Measurements from ENCODE around the gene DNAJB12.
"Not testable (repeated sequence)": the region's sequence is repeated elsewhere in the genome, so short reads cannot be mapped to it uniquely, and the experiment has no call there.

DNAJB12 gene

DNA sequence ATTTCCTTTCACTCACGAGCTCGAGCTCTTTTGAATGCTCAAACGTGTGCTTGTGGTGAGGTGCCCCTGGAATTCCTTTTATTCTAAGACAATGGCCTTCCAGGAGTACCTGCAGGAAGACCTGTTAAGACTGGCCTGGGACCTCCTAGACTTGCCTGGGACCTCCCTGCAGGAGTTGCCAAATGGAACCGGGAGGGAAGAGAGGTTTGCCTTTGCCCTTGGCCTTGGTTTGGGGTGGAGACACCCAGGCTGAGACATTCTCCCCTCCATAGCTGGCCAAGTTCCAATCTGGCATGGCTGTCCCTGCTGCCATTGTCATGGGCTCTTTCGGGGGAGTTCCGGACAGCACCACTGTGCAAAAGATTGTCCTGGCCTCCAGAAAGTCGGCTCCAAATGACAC, 39.7 kb downstream of the DNAJB12 start:
- DNase-seq, result no peak

DNA sequence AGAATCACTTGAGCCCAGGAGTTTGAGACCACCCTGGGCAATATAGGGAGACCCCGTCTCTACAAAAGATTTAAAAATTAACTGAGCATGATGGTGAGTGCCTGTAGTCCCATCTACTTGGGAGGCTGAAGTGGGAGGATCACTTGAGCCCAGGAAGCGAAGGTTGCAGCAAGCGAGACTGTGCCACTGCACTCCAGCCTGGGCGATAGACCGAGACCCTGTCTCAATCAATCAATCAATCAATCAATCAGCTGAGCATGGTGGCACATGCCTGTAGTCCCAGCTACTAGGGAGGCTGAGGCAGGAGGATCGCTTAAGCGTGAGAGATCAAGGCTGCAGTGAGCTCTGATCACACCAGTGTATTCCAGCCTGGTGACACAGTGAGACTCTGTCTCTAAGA, 40.5 kb downstream of the DNAJB12 start:
- no peak for DNase-seq

DNA sequence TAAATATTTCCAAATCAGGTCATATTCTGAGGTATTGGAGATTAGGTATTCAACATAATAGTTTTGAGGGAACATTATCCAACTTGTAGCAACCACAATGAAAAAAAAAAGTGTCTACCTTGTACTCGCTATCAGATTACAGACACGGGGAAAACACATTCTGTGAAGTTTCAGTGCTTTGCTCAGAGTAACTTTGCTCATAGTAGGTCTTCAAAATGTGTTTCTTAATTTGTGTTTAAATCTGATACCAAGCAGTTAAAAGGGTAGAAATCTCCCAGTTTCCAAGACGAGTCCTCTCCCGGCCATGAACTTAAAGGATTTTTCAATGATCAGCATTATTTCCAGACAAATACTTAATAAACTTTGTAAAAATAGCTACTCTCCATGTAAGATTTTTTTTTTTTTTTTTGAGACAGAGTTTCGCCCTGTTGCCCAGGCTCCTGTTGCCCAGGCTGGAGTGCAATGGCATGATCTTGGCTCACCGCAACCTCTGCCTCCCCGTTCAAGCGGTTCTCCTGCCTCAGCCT, 41.8 kb downstream of the DNAJB12 start:
- no peak for DNase-seq

DNA sequence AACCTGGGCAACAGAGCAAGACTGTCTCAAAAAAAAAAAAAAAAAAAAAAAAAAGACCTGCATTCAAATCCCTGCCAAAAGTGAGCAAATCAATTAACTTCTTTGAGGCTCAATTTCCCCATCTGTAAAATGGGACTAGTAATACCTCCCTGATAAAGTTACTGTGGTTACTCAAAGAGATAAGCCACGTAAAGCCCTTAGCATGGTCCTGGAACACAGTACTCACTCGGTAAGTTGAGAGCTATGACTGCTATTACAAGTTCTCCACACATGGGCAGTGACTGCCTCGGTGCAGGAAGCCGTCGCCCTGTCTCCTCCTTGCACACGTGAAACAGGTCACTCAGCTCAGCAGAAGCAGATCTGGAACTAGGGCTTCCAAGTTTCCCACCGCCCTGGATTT, 43.1 kb downstream of the DNAJB12 start:
- DNase-seq, result no peak

DNA sequence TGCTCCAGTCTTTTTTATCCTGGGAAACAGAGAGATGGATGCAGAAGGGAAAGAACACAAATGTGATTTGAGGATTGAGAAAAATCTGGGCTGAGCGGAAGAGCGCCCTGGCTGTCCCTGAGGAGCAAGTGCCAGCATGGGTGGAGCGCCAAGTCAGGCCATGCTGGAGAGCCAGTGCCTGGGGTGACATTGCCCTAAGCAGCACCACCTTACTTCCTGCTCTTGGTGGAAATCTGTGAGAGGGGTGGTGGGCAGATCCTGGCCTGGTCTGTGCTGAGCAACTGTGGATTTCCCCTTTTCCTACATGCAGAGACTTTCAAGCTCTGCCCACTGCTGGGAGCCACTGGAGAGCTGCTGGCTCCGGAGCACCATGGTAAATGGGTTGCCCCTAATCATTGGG, 44.1 kb downstream of the DNAJB12 start:
- no peak for DNase-seq

DNA sequence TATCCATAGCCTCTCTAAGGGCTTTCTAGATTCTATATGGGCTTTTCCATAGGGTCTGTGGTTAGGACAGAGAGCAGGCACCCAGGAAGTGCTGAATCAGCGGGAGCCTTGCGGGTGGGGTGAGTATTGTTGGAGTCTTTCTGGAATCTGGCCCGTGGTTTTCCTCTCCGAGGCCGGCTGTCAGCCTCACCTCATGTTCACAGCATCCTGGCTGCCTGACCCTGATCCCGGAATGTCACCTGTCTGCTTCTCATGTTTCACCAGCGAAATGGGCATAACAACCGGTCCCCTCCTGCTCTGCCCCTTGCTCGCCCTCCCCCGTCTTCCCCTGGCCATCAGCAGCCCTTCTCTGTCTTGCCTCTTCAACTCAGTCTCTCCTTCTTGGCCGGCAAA, 44.5 kb downstream of the DNAJB12 start:
- peak; percentile 45 for DNase-seq

DNA sequence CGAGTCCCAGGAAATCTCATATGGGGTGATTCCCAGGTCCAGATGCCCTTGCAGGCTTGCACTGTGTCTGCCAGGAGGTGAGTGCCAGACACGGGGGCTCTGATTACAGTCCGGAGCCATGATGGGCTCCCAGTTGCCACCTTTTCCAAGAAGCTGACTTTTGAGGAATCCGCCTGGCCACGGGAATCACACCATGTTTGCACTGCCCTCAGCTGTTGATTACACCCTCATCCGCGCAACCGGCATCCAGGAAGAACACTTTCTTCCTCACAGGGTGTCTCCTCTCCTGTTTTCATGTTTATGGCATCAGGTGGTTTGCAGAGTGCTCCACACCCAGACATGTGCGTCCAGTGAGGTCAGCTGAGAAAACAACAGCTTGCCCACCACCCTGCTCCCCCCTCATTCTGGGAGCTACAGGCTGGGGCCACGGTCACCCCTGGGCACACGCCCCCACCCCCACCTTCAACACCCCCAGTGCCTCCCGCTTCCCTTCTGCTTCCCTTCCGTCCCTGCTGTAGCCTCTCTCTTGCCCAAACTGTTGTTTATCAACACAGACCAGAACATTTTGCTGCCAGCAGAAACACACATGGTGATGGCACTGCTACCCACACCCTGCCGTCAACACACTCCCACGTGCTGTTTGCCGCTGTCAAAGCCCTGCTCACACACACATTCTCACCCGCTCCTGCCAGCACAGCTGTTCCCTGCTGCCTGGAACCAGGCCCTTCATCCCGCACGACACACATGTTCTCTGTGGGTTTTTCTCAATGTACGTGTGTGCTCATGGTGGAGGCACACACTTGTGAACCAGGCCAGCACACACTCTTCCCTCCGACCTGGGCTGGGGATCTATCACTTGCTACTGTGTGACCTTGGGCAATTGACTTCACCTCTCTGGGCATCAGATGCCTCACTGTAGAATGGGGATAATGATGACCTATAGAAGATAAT, 45.2 kb downstream of the DNAJB12 start:
- no peak for DNase-seq

DNA sequence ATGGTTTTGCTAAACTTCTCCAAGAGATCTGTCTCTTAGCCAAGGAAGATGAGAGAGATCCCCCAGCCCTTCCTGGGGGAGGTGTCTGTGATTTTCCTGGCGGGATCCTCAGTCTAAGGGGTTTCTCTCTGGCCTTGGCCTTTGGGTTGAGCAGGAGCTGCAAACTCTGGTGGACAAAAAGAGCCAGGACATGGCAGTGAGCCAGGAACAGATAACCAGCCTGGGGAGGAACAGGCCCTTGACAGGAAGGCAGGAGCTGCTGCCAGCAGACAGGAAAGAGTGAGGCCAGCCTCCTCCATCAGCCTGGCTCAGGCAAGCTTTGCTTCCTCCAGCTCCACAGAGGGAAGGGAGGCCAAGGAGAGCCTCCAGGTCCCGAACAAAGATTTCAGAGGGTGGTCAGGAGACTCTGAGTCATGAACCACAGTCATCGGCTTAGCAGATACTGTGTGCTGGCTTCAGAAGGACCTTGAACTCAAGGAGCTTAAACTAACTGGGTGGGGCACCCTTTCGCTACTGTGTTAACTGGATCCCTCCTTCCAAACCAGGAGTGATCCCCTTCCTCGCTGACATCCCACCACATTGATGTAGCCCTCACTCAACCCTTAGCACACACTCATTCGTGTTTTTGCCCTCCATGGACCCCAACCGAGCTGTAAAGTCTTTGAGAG, 46.3 kb downstream of the DNAJB12 start:
- peak; percentile 81 for DNase-seq

DNA sequence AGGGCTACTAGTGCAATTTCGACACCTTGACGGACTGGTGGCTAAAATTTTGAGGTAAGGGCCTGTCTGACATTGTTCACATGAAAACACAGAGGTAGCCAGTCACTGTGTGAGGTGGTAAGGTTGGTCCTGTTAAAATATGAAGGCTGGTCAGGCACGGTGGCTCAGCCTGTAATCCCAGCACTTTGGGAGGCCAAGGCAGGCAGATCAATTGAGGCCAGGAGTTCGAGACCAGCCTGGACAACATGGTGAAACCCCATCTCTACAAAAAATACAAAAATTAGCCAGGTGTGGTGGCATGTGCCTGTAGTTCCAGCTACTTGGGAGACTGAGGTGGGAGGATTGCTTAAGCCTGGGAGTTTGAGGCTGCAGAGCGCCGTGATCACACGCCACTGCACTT, 47.0 kb downstream of the DNAJB12 start:
- not testable (repeated sequence) for DNase-seq

DNA sequence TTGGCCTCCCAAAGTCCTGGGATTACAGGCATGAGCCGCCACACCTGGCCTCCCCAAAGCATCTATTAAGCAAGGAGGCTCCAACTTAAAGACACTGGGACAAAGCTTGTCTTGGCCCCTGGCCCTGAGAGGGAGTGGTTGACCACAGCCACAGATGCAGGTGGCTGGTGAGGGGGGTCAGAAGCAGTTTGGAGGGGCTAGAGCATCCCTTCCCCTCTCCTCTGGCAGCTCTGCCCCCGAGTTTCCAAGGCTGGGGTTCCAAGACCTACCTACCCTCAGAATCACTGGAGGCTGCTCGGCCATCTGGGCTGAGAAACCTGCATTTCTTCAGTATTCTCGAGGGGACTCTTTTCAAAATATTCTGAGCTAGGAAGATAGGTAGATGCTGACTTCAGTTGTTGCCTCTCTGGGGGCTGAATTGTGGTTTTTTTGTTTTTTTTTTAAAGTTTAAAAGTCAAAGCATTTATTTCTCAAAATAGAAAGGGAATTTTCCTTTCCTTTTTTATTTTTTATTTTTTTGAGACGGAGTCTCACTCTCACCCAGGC, 48.4 kb downstream of the DNAJB12 start:
- no peak for DNase-seq

DNA sequence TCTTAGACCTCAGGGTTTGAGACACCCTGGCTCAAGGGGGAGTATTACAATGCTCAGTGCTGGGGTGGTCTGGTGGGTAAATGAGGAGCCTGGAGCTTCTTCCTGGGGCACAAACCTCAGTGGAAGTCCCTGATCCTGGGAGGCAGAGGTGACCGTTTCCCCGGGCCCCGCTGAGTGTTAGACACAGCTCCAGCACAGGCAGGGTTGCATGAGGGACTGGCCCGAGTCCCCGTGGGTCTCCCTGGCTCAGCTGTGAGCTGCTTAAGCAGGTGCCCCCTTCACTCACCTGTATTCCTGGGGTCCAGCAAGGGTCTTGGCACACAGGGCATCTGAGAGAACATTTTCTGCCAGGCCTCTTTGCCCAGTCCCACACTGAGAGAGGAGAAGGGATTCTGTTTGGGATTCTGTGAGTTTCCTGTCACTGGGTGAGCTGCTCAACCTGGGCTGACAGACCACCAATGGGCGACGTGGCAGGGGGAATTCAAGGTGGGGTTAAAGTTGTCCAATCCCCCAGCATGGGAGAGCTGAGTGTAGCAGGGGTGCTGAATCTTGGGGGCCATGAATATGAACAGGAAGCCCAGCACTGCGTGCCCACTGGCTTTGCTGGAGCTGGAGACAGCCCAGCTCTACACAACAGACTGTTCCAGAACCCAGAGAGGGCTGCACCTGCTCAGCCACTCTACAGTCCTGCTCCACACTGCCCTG, 51.1 kb downstream of the DNAJB12 start:
- no peak for DNase-seq

DNA sequence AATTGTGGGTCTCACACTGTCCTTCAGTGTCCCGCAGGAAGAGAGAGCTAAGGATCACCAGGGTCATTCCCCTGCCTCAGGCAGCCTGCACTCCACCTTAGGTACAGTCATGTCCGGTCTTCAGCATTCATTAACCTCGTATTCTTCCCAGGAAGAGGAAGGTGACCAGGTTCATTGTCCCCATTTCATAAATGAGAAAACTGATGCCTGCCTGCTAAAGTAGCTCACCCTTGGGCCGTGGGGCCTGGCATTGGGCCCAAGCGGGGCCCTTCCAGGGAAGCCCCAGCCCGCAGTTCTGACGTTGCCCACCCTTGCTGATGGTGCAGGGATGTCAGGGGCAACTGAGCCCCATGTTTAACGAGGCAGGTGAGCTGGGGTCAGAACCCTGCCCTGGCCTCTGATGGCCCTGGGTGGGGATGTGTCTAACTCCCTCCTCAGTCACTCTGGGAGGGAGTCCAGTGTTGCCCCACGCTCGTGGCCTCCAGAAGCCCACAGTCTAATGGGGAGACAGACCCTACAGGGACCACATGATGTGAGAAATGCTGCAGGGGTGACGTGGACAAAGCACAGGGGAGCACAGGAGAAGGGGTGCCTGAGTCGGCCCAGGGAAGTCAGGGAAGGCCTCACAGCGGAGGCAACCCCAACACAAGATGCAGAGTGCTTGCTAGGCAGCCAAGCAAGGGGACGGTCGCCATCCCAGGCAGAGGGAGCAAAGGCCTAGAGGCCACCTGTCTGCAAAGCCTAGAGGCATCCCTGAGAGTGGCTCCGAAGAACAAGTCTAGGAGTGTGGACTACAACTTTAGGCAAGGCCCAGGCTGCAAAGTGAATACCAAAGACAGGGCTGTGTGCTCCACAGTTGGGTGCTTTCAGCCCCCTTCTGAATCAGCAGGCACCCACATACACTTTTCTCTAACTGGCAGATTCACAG, 55.9 kb downstream of the DNAJB12 start:
- DNase-seq, result no peak

DNA sequence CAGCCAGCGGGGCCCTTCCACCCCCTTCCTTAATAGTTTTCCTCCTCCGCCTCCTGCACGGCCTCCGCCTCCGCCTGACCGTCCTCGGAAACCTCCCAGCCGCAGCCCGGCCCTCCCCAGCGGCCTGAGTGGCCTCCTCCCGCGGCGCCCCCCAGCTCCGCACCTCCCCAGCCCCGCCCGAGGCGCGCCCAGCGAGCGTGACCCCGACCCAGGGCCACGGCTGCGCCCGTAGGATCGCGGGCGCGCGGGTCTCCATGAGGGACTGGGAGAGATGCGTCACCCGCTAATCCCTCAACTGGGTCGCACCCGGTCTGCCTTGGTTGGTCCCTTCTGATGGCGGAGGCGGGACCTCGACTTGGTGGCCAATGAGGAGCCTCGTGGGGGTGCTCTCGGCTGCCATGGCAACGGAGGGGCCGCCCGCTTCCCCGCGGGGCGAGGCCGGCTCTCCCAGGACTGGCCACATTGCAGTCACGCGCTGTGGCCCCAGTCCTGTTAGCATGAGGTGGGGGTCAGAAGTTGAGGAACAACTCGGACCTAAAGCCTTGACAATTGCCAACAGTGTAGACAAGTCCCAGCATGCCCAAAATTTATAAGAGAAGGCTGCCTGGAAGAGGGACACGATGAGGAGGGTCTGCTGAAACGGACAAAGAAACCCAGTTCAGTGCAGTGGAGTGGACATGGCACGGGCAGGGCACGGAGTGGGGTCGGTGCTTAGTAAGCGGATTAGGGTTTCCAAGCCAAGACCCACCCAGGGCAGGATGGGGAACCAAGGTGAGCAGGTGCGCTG, 56.7 kb downstream of the DNAJB12 start:
- DNase-seq, result peak; percentile 98

DNA sequence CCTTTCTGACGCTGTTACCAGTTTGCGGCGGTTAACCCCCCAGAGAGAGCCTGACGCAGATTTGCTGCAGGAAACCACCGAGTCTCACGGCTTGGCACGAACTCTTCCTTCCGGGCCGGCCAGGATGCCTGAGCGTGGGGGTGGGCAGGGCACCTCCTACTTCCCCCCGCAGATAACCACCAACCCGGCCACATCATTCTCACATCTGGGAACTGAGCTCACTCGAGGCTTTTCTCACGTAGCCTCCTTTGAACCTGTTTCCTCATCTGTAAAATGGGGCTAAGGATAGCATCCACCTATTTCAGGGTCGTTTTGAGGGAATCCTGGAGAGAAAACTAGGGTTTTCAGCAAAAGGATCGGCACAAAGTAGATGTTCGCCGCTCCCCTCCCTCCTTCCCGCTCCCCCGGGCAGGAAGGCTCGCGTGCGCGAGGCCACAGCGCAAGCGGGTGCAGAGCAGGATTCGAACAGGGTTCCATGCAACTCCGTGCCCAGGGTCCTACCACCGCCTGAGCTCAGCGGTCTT, 57.4 kb downstream of the DNAJB12 start:
- peak; percentile 97 for DNase-seq

DNA sequence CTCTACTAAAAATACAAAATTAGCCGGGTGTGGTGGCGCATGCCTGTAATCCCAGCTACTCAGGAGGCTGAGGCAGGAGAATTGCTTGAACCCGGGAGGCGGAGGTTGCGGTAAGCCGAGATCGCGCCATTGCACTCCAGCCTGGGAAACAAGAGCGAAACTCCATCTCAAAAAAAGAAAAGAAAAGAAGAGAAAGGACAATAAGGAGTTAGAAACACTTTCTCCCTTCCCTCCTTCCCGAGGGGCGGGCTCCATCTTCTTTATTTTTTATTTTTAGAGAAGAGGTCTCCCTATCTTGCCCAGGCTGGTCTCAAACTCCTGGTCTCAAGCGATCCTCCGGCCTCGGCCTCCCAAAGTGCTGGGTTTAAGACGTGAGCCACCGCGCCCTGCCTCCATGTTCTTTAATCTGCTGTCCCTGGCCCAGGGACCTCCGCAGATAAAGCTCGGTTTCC, 57.9 kb downstream of the DNAJB12 start:
- DNase-seq, result not testable (repeated sequence)

DNA sequence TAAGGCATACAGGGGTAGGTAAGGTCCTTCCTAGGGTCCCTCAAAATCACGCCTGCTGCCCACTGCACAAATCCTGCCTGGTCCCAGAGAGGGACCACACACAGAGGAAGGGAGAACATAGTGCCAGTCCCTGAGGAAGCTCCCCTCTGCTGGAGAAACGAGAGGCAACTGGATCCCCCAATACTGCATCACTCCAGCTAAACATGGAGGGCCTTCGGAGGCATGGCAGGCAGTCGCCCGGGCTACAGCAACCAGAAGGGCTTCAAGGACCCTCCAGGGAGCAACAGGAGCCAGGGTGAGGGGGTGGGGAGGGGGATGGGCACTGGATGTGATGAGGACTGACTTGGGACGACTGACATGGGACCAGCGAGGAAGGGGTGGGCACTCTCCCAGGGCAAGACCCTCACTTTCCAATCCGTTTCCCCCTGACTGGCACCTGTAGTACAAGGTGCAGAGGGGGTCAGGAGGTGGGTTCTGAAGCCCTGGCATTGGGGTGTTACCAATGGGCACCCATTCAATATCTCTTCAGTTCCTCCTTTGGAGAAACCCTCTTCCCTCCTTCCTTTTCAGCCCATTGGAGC, 59.3 kb downstream of the DNAJB12 start:
- no peak for DNase-seq

DNA sequence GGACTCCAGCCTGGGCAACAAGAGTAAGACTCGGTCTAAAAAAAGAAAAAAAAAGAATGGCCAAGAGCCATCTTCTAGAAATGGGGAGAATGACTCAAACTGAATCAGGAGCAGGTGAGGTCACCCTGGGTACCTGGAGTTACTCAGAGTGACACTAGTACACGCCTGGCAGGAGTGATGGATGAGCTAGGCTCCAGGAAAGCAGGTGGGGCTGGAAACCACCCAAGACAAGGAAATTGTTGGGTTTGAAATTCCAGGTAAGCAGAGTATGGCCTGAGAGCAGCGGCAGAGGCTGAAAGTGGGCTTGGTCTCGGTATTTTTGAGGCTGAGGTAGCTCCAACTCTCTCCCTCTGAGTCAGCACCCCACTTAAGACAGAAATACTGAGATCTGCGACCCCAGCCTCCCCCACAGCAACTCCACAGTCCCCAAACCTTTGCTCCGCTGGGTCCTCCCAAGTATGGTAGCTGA, 62.5 kb downstream of the DNAJB12 start:
- DNase-seq, result no peak

DNA sequence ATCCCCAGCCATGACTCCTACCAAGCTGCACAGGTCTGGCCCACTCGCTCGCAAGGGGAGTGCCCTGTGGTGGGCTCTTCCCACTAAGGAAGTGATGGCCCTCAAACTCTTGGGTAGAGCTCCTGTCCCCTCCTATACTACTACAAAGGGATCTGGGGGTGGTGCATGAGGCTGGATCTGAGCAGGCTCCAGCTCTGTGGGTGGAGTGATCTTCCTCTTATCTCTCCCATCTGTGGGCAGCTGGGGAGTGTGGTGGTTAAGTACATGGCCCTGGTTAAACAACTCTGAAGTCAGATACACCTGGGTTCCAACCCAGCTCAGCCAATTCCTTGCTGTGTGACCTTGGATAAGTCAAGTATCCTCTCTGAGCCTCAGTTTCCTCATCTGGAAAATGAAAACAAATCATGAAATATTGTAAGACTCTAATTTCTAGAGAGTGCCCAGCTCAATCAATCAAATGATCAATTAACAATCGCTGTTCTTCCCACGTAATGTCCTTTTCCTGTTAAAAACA, 63.6 kb downstream of the DNAJB12 start:
- DNase-seq, result no peak

DNA sequence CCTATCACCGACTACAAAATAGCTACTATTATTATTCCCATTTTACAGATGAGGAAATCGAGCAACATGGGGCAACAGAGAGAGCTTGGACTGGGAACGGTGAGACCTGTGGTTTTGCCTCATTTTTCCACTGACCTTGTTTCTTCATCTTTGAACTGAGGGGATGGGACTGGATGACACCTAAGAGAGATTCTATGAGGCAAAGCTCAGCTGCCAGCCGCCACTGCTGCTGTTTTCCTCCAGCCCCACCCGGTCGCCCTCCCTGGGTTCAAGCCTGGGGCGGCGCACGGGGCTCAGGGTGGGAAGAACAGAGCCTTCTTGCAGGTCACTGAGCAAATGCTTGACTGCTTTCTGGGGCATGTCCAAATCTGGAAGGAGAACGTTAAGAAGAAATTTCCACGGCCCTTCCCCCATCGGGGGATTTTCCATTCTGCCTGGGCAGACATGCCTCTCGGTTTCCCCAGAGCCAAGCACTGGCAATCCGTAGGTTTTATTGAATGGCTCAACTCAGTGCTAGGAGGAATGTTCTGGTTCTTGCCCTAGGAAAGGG, 68.7 kb downstream of the DNAJB12 start:
- no peak for DNase-seq

DNA sequence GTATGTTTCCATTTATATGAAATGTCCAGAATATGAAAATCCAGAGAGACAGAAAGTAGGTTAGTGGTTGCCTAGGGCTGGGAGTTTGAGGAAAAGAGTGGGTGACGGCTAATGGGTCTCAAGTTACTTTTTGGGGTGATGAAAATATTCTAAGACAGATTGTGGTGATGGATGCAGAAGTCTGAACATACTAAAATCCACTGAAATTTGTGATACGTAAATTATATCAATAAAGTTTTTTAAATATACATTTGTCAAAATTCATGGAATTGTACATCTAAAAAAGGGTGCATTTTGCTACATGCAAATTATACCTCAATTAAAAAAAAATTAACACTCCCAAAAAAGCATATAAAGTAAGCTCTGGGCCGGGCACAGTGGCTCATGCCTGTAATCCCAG, 71.6 kb downstream of the DNAJB12 start:
- DNase-seq, result no peak

All from fibroblast of skin of right biceps (primary cell).